Dedifferentiated amniotic fluid mesenchymal stem cell (primary cell): ENCODE results near the gene OTOP1.
A peak's percentile ranks its signal among the peaks of the same experiment; 100 is the strongest.
"Not testable (repeated sequence)": the region's sequence is repeated elsewhere in the genome, so short reads cannot be mapped to it uniquely, and the experiment has no call there.

ENCODE experiments used
- DNase-seq: peaks from one replicate; pipeline ENCODE4 v3.0.0-alpha.2; 2016; ENCODE audit errors: extremely low spot score

The OTOP1 gene

GRCh38 chr4:4226606-4227438 lies at the start of gene OTOP1:
Gene OTOP1, minus strand, starts transcription at chr4:4226929. Its CDS starts 65 bp downstream, at chr4:4226864.
- DNase-seq = no peak

- DNase-seq = no peak
These were observed 47.5 kb upstream of the OTOP1 start for GRCh38 chr4:4274226-4274625.

- DNase-seq = no peak
These were observed 45.2 kb upstream of the OTOP1 start for GRCh38 chr4:4271912-4272311.

GRCh38 chr4:4270529-4270928 lies 43.8 kb upstream of the OTOP1 start:
- no peak for DNase-seq

GRCh38 chr4:4269856-4270255 lies 43.1 kb upstream of the OTOP1 start:
- DNase-seq = no peak

- no peak for DNase-seq
These were observed 42.6 kb upstream of the OTOP1 start for GRCh38 chr4:4269331-4269731.

- no peak for DNase-seq
These were observed 42.0 kb upstream of the OTOP1 start for GRCh38 chr4:4268776-4269175.

- no peak for DNase-seq
These were observed 41.3 kb upstream of the OTOP1 start for GRCh38 chr4:4267981-4268380.

- DNase-seq = peak; percentile 59
These were observed 33.5 kb upstream of the OTOP1 start for GRCh38 chr4:4260185-4260751.

- DNase-seq = no peak
These were observed 32.9 kb upstream of the OTOP1 start for GRCh38 chr4:4259484-4260100.

GRCh38 chr4:4257705-4258104 lies 31.0 kb upstream of the OTOP1 start:
- DNase-seq = not testable (repeated sequence)

- DNase-seq = no peak
These were observed 30.1 kb upstream of the OTOP1 start for GRCh38 chr4:4256799-4257198.

- no peak for DNase-seq
These were observed 27.9 kb upstream of the OTOP1 start for GRCh38 chr4:4254666-4255065.

GRCh38 chr4:4254199-4254598 lies 27.5 kb upstream of the OTOP1 start:
- no peak for DNase-seq

GRCh38 chr4:4249866-4250265 lies 23.1 kb upstream of the OTOP1 start:
- DNase-seq = no peak

GRCh38 chr4:4249342-4249741 lies 22.6 kb upstream of the OTOP1 start:
- DNase-seq = not testable (repeated sequence)

- no peak for DNase-seq
These were observed 22.1 kb upstream of the OTOP1 start for GRCh38 chr4:4248885-4249203.

- DNase-seq = peak; percentile 96
These were observed 21.5 kb upstream of the OTOP1 start, which contains the start of gene TMEM128 for GRCh38 chr4:4248029-4248884. Gene TMEM128, minus strand, starts transcription at chr4:4248223. Its CDS starts 21 bp downstream, at chr4:4248202.

- DNase-seq = no peak
These were observed 20.9 kb upstream of the OTOP1 start for GRCh38 chr4:4247696-4248028.

- no peak for DNase-seq
These were observed 18.4 kb upstream of the OTOP1 start for GRCh38 chr4:4245172-4245571.

- DNase-seq = not testable (repeated sequence)
These were observed 12.8 kb upstream of the OTOP1 start for GRCh38 chr4:4239551-4239950.

GRCh38 chr4:4233610-4234009 lies 6.9 kb upstream of the OTOP1 start:
- DNase-seq = no peak
